GM21529 (cell line): ENCODE data around the gene MYO5C.

ENCODE experiments used
- ATAC-seq: cut with Tn5 transposase; IDR thresholded peaks from one replicate; pipeline ENCODE4 v1.9.1; 2021; ENCODE audit not compliant: unreplicated experiment

MYO5C gene

DNA sequence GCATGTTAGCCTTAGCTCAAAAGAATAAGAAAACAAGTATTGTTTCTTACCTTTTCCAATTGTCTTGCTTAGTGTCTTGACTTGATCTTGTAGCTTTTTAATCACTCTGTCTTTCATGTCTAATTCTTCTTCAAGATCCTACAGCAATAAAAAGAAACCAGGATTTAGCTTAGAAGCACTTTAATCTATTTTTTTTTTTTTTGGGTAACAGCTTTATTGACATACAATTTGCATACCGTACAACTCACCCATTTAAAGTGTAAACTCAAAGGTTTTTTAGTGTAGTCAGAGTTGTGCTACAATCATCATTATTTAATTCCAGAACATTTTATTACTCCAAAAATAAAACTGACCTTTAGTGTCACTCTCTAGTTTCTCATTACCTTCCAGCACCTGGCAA is 81.1 kb downstream of the MYO5C start:
- no peak for ATAC-seq

- ATAC-seq: no peak
Measured at GRCh38 chr15:52213206-52213605, 82.4 kb downstream of the MYO5C start.

DNA sequence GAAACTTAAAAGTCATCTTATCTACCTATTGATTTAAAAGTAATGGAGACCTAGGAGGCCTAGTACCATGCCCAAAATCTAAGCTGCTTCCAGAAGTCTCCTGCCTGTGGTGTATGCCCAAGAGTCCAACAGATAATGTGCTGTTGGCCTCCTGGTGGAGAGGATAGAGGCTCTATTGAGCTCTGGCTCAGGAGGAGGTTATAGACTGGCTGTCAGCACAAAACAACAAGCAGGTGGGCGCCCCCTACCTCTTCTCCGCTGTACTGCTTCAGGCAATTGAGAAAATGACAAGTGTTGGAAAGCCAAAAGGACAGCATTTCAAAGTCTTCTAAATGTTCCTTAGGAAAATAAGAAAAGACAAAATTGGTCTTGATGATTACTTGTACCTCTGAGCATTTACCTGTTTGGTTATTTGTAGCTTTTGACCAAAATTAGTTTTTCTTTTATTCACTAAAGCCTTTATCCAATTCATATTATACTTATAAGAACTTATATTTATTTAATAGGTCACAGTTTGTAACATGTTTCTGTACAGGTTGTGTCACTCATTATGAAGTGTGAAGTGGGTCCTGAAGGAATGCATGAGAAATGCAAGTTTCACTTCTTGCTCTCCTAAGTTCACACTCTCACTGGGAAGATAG is 87.2 kb downstream of the MYO5C start:
- peak; percentile 72 for ATAC-seq

DNA sequence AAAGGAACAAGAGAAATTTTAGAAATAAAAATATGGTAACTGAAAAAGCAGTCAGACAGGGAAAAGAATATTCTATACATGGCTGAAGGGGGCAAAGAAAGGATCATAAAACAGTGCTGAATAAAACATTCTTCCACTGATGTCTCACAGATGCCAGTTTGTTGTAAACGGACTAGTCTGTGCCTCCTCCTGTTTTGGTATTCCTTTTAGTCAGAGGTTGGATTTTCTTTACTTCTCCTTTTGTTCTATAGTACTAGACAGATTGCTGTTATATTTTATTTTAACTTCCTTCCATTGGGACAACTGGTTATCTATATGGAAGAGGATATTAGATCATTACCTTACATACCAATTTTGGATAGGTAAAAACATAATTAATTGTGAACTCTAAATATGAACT is 88.4 kb downstream of the MYO5C start:
- ATAC-seq: no peak

GRCh38 chr15:52206446-52206845 is 89.2 kb downstream of the MYO5C start:
- no peak for ATAC-seq

DNA sequence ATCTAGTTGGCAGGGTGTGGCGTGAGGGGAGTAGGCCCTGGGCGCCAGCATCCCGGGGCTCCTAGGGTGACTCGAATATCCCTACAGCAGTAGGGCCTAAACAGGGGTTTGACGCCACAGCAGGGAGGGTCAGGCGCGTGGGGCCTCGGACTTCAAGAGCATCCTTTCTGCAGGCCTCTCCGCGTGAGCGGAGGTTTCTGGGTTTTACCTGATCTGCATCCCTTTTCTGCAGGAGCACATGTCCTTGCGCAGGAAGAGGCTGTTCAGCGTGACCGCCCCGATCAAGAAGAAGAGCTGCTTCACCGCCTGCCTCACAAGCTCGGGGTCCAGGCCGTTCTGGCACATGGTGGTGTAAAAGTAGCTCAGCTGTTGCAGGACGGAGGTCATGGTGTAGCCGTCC is 90.9 kb downstream of the MYO5C start:
- no peak for ATAC-seq

- ATAC-seq: no peak
Measured at GRCh38 chr15:52200831-52201365, 94.7 kb downstream of the MYO5C start.

DNA sequence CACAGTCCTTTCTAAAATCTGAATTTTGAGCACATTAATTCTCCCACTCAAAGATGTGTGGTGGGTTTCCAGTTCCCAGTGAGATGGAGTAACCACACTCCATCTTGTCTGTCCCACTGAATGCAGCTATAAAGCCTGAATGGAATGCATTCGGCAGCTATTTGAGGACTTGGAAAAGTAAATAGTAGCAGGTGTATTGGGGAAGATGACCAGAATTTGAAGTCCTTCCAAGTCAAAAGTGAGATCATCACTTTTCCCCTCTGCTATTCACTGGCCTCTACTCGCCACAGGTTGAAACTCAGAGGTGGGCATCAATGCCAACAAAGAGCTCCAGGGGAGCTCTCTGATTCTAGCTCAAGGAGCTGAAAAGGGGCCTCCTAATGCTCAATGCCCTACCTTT is 96.3 kb downstream of the MYO5C start:
- no peak for ATAC-seq

DNA sequence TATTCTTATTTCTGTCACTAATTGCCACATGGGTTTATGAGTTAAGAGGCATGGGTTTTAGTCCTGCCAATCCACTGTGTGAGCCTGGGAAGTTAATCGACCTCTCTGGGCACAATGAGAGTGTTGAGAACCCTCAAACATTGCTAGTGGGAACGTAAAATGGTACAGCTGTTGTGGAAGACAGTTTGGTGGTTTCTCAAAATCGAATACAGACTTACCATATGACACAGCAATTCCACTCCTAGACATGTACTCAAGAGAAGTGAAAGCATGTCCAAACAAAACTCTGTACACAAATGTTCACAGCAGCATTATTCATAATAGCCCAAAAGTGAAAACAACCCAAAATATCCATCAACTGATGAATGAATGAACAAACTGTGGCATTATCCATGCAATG is 98.7 kb downstream of the MYO5C start:
- no peak for ATAC-seq

DNA sequence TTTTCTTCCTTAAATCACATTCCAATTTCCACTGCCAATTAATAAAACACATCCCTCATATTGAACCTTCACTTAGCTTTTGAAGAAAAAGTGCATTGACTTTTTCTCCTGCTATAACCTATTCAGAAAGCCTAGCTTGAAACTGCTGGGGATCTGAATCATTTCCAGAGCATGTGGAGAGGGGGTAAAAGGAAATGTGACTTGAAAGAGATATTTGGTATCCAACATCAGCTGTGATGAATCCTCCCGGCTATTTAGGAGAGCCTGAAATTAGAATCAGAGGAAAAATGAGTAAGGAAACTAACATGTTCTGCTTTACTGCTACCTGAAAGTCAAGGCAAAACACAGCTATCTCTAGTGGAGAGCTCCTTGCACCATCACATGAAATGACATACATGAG is 101.8 kb downstream of the MYO5C start:
- ATAC-seq: no peak

DNA sequence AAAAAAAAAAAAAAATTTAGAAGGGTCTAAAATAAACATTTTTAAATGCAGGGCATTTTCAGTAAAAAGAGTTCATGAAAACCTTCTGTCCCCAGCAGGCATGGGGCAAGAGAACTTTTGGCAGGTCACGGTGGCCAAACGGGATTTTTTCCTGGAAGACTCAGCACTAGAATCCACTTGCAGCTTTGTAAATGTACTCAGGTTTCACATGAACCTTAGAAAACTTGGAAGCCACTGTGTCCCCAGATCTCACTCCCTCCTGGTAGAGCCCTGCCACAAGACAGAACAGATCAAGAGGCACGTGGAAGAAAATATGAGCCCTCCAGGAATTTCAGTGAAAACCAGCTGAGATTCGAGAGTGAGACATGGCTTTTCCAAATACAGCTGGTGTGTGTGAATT is 102.3 kb downstream of the MYO5C start:
- no peak for ATAC-seq

DNA sequence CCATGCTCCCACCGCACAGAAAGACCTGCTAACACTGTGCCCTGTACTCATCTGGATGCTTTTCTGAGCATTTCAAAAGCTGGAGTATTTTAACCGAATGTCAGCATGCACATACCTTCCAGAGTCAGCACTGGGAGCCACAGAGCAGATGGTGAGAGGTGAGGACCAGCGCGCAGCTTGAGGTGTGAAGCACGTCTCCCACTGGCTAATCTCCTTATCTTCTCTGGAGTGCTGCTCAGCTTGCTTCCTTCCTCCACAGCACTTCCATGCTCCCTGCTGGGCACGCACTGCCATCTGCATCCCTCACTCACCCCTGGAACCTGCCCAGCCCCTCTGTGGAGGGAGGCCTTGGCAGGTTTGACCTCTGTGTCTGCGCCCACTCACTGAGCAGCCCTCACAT is 104.4 kb downstream of the MYO5C start, which contains the start of gene GNB5:
Gene GNB5, minus strand, starts transcription at position 186 of the 400 bp plus-strand sequence. CDS start 6,716 bp downstream, outside the sequence.
- ATAC-seq: no peak

GRCh38 chr15:52186651-52187486 is 108.7 kb downstream of the MYO5C start:
- ATAC-seq: no peak

DNA sequence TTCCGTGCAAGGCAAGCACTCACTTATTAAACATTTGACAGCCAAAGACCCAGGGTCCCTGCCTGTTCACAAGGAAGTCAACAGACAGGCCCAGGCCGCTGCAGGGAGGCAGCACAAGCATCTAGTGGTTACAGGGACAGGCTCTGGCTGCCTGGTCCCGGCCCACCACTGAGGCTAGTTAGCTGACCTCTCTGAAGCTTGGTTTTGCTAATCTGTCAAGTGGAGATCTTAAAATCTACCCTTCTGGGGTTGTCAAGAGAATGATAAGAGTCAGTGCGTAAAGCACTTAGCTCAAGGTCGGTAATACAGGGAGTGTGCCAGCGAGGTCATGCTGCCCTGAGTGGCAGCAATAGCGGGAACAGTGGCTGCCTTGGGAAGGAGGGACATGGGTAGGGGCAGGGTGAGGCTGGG is 110.4 kb downstream of the MYO5C start:
- ATAC-seq: no peak

GRCh38 chr15:52184721-52185120 is 110.9 kb downstream of the MYO5C start:
- no peak for ATAC-seq

GRCh38 chr15:52183562-52184173 is 111.9 kb downstream of the MYO5C start:
- ATAC-seq: no peak

DNA sequence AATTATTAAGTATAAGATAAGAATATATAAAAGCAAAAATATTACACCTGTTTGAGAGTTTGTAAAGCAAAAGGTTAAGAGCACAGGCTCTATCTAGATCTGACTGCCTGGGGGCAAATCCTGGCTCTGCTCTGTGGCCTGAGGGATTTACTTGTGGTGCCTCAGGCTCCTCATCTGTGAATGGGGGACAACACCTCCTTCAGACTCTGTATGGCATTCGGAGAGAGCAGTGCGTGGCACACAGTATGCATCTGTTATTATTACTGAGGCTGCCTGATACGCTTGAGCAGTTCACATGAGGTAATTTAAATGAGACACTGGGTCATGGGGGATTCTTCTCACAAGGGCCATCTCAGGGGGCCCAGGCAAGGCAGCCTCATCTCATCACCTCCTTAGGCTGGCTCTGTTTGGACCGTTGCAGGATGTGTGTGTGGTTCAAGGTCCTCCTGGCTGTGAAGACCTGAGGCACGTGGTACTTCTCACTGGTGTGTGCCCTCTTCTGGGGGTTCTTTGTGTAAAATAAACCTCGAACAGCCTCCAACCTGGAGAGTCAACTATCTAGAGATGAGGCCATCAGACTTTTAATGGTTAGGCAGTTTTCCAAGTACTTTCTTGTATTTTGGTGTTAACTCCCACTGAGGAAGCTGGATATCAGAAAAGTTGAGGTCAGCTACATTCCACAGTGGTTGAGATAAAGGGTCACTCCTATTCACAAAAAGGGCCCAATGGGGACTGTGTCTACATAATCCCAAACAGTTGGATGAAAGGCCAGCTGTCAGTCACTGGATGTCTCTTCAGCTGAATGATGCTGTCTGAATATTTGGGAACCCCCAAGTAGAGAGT is 113.4 kb downstream of the MYO5C start:
- no peak for ATAC-seq

DNA sequence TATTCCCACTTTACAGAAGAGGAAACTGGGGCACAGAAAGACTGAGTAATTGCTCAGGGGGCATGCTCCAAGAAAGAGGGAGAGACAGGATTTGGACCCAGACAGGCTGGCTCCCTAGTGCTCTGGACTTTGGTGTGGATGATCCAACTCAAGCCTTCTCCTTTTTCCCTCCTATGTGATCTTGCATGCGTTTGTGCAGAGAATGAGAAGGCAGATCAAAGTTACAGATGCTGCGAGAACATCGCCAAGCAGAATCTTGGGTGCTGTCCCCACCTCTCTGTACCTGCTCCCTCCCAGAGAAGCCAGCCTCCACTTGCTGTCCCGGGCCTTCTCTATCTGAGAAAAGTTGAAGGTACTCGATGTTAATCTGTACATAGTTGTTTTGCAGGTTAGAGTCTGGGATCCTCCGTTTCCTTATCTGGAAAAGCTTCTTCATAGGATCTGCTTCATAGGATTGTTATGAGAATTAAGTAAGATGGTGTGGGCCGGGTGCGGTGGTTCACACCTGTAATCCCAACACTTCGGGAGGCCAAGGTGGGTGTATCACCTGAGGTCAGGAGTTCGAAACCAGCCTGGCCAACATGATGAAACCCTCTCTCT is 114.7 kb downstream of the MYO5C start:
- no peak for ATAC-seq

DNA sequence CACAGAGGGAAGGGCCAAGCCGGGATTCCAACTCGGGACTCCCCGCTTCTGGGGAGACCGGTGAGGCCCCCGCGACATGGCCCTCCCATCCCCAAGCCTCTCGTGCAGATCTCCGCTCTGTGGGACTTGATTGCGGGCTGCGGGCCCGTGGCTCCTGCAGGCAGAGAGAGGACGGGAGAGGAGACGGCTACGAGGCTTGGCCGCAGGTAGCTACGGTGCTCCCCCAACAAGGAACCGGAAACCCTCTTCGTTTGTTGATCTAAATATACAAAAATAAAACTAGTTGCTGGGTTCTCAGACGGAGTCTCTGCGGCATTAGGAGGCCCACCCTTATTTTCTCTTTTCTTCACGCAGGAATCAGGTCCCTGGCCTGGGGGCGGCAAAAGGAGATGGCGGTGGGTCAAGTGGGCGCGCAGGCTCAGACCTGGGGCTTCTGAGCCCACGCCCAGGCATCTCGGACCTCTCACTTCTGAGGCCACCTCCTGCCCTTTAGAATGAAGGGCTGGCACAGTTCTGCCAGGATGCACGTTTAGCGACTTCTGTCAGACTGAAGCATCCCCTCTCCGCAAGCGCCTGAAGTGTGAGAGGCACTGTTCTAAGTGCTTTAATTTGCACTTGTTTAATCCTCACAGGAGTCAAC is 115.3 kb downstream of the MYO5C start:
- peak; percentile 34 for ATAC-seq
